GM12892 (cell line): ENCODE data around the gene TMEM18.

Experiments used
- POLR2A ChIP-seq: IDR thresholded peaks from 2 replicates; pipeline ENCODE4 v1.6.1; 2011; ENCODE audit warnings: low read depth, low read length, control low read depth
- POLR2AphosphoS5 ChIP-seq: IDR thresholded peaks from 2 replicates; pipeline ENCODE4 v1.6.1; 2011; ENCODE audit warnings: low read depth, low read length, control low read depth

DNA sequence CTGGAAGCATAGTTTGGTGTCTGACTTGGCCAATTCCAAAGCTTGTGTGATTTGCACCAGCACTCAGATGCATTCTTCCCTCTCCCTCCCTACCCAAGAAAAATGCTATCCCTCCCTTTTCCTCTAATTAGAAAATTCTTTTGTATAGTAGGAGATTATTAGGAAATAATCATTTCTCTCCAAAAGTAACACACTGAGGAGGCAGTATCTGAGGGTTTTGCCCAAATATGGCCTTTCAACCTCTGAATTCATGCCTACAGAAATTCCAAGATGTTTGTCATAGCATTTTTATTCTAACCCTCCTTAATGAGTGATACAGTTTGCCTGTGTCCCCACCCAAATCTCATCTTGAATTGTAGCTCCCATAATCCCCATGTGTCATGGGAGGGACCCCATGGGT is 5.0 kb upstream of the TMEM18 start:
- TF ChIP-seq POLR2AphosphoS5 (no peak), POLR2A (no peak)
